Measurements from ENCODE around the gene RMRP. TPM values are rescaled to one million over a fixed set of nuclear protein-coding genes. Genes with fewer than 3 reads are reported as not detected.

The RMRP gene
- total RNA-seq (2014; rRNA removed; shearing (Covaris generic)): 19,023 and 39,221 TPM in 2 replicates

- DNase-seq (ENCODE audit: low read depth): peak; percentile 99
Measured at GRCh38 chr9:35657546-35658136, at the start of gene RMRP. Gene RMRP, minus strand, starts transcription at chr9:35658019.

GRCh38 chr9:35706951-35707350 is 49.1 kb upstream of the RMRP start:
- no peak for DNase-seq (ENCODE audit: low read depth)

GRCh38 chr9:35705836-35706430 is 48.1 kb upstream of the RMRP start:
- DNase-seq (ENCODE audit: low read depth): no peak

- DNase-seq (ENCODE audit: low read depth): no peak
Measured at GRCh38 chr9:35705372-35705771, 47.6 kb upstream of the RMRP start.

- DNase-seq (ENCODE audit: low read depth): no peak
Measured at GRCh38 chr9:35703906-35704672, 46.3 kb upstream of the RMRP start.

- DNase-seq (ENCODE audit: low read depth): no peak
Measured at GRCh38 chr9:35702696-35703095, 44.9 kb upstream of the RMRP start.

- DNase-seq (ENCODE audit: low read depth): no peak
Measured at GRCh38 chr9:35700942-35701341, 43.1 kb upstream of the RMRP start.

- no peak for DNase-seq (ENCODE audit: low read depth)
Measured at GRCh38 chr9:35700031-35700430, 42.2 kb upstream of the RMRP start.

GRCh38 chr9:35698231-35698630 is 40.4 kb upstream of the RMRP start:
- DNase-seq (ENCODE audit: low read depth): no peak

GRCh38 chr9:35697486-35697885 is 39.7 kb upstream of the RMRP start:
- DNase-seq (ENCODE audit: low read depth): no peak

GRCh38 chr9:35696520-35697215 is 38.8 kb upstream of the RMRP start:
- DNase-seq (ENCODE audit: low read depth): peak; percentile 46

GRCh38 chr9:35695943-35696401 is 38.2 kb upstream of the RMRP start:
- DNase-seq (ENCODE audit: low read depth): no peak

- DNase-seq (ENCODE audit: low read depth): no peak
Measured at GRCh38 chr9:35691757-35692301, 34.0 kb upstream of the RMRP start.

GRCh38 chr9:35691334-35691650 is 33.5 kb upstream of the RMRP start:
- DNase-seq (ENCODE audit: low read depth): no peak

- peak; percentile 72 for DNase-seq (ENCODE audit: low read depth)
Measured at GRCh38 chr9:35690614-35691333, 33.0 kb upstream of the RMRP start.

- no peak for DNase-seq (ENCODE audit: low read depth)
Measured at GRCh38 chr9:35690294-35690613, 32.4 kb upstream of the RMRP start.

GRCh38 chr9:35689542-35690293 is 31.9 kb upstream of the RMRP start, which contains the start of gene TPM2:
Gene TPM2, minus strand, starts transcription at chr9:35689925. Its CDS starts 108 bp downstream, at chr9:35689817.
- peak; percentile 63 for DNase-seq (ENCODE audit: low read depth)

GRCh38 chr9:35688558-35689541 is 31.0 kb upstream of the RMRP start:
- peak; percentile 88 for DNase-seq (ENCODE audit: low read depth)

GRCh38 chr9:35687972-35688557 is 30.2 kb upstream of the RMRP start:
- no peak for DNase-seq (ENCODE audit: low read depth)
